AG04450 (cell line): ENCODE results near the gene ANO7. TPM values are rescaled to one million over a fixed set of nuclear protein-coding genes. Genes with fewer than 3 reads are reported as not detected.

Source experiments
- CTCF ChIA-PET: fragments of 300-600, 350-600 bp; formaldehyde crosslinking; extraction: SDS; loops from one replicate; lab custom pipeline; 2022; ENCODE audit warnings: antibody characterized with exemption, inconsistent platforms; lab: Charles Lee
- POLR2A ChIA-PET: fragments of 350-600 bp; formaldehyde crosslinking; extraction: SDS; loops from one replicate; lab custom pipeline; 2021; ENCODE audit warnings: antibody characterized with exemption, inconsistent platforms; lab: Yijun Ruan, JAX
- DNase-seq: peaks from one replicate; pipeline ENCODE4 v3.0.0-alpha.2; 2011; ENCODE audit warnings: low read depth, low spot score
- H3K27ac ChIP-seq: one replicate; pipeline ENCODE4 v1.5.1; 2012; ENCODE audit warnings: low read depth, low read length, control low read depth
- H3K27me3 ChIP-seq: one replicate; pipeline ENCODE4 v1.6.0; 2012; ENCODE audit warnings: low read length; ENCODE audit not compliant: control insufficient read depth, insufficient read depth
- H3K4me3 ChIP-seq: 2 replicates; pipeline ENCODE4 v1.5.1; 2011; ENCODE audit warnings: mild to moderate bottlenecking, low read depth, low read length, control low read depth
- H3K9me3 ChIP-seq: 2 replicates; pipeline ENCODE4 v1.5.1; 2012; ENCODE audit warnings: low read length; ENCODE audit not compliant: control insufficient read depth, insufficient read depth
- polyA plus RNA-seq: library from polyadenylated mRNA; depleted of rRNA; stranded (reverse); fragments of >200 nt; gene quantifications from 2 replicates; pipeline ENCODE4 v1.2.3, GENCODE V29; 2011
- TF ChIP-seq, protein P1 (sequence below): IDR thresholded peaks from 2 replicates; pipeline ENCODE4 v1.5.1; 2011; ENCODE audit warnings: low read depth, low read length, control low read depth, inconsistent platforms

Gene ANO7
- polyA plus RNA-seq, 1 experiment: 0.21 TPM

DNA sequence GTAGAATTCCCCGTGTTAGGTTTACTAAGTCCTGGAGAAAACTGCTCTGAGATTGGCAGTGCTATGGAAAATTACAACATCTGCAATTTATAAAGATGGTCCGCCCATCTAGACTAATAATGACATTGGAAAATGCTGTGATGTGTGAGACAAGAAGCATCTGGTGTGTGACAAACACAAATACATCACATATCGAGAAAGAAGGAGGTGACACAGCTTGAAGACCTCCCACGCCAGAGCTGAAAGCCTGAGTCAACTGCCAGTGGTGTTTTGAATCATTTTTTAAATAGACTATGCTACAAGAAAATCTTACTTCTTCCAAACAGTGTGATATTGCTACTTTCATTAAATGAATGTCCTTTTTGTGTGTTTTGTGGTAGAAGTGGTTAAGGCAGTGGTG, 8.6 kb upstream of the ANO7 start:
- H3K4me3 ChIP-seq: no peak overlapping the region
- TF ChIP-seq, protein P1, sequence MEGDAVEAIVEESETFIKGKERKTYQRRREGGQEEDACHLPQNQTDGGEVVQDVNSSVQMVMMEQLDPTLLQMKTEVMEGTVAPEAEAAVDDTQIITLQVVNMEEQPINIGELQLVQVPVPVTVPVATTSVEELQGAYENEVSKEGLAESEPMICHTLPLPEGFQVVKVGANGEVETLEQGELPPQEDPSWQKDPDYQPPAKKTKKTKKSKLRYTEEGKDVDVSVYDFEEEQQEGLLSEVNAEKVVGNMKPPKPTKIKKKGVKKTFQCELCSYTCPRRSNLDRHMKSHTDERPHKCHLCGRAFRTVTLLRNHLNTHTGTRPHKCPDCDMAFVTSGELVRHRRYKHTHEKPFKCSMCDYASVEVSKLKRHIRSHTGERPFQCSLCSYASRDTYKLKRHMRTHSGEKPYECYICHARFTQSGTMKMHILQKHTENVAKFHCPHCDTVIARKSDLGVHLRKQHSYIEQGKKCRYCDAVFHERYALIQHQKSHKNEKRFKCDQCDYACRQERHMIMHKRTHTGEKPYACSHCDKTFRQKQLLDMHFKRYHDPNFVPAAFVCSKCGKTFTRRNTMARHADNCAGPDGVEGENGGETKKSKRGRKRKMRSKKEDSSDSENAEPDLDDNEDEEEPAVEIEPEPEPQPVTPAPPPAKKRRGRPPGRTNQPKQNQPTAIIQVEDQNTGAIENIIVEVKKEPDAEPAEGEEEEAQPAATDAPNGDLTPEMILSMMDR: no peak
- no peaks in the 10 kb centered on the region; the same call in 1 of the 2 replicates for H3K9me3 ChIP-seq
- DNase-seq: no peak
- POLR2A ChIA-PET: no interaction called here
- H3K27ac ChIP-seq: no peak overlapping the region
- no peaks in the 10 kb centered on the region for H3K27me3 ChIP-seq
- CTCF ChIA-PET: interaction anchor here (1.0 kb wide), 1 partner anchor 331 kb away, joined by 3 read pairs; no protein-coding TSS in a partner anchor

DNA sequence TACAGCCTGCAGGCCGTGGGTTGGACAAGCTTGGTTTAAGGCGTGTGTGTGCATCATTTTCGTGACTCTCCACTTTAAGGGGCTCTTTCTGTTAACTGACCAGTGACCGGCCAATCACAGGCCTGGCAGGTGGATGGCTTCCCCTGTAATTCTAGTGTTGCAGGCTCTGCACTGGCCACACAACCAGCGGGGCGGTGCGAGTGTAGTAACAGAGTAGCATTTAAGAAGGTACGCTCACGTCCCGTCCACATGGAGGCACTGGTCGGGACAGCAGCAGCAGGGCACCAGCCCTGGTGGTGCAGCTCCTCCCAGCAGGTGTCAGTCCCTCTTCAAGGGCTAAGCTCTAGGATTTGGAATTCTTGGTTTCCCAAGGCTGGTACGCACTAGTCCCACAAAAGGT, 8.0 kb upstream of the ANO7 start:
- TF ChIP-seq, protein P1: no peak
- Histone ChIP-seq H3K4me3 (no peak overlapping the region), H3K27me3 (no peaks in the 10 kb centered on the region), H3K27ac (no peak overlapping the region), H3K9me3 (no peaks in the 10 kb centered on the region; the same call in 1 of the 2 replicates)
- CTCF ChIA-PET: interaction anchor here (0.6 to 1.0 kb wide), 2 partner anchors 102 to 331 kb away, joined by 3 read pairs; no protein-coding TSS in a partner anchor
- DNase-seq: no peak
- POLR2A ChIA-PET: no interaction called here

DNA sequence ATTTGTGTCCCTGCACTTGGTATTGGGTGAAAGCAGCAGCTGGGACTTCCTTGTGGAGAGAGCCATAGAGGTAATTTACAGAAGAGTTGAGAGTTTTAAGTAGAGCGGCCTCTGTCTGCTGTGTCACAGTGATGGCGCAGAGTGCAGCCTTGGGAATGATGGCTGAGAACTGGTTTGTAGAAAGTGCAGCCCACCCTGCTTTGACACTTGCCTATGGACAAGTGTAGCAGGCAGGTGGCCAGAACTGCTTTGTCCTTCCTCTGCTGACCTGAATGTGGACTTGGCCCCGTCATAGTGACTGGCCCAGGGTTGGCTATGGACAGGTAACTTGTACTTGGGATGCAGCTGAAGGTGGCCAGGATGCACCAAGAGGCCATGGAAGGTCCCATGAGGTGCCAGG, 6.4 kb upstream of the ANO7 start:
- Histone ChIP-seq H3K27ac (no peak overlapping the region), H3K27me3 (no peaks in the 10 kb centered on the region), H3K9me3 (no peaks in the 10 kb centered on the region; the same call in 1 of the 2 replicates), H3K4me3 (no peak overlapping the region)
- CTCF ChIA-PET: no interaction called here
- TF ChIP-seq, protein P1: no peak
- no peak for DNase-seq
- POLR2A ChIA-PET: no interaction called here

DNA sequence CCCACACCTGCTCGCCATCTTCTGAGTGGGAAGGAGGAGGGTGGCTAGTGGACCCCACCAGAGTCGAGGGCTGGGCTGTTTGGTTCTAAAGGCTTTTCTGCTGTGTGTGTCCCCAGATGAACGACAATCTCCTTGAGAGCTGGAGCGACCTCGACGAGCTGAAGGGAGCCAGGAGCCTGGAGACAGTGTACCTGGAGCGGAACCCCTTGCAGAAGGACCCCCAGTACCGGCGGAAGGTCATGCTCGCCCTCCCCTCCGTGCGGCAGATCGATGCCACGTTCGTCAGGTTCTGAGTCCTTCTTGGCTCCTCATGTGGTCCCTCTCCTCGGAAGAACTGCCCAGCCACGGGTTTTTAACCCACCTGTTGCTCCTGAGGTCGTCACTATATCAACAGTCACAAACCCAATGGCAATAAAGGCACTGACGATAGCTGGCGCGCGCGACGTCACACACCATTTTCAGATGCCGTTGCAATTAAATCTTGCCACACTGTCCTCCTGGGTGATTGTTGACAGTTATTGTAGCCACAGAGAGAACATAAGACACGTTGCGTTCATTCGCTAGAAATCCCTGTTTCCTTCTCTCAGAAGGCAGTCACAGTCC, 5.8 kb upstream of the ANO7 start:
- DNase-seq: no peak
- no peaks in the 10 kb centered on the region; the same call in 1 of the 2 replicates for H3K9me3 ChIP-seq
- no peaks in the 10 kb centered on the region for H3K27me3 ChIP-seq
- no peak overlapping the region for H3K4me3 ChIP-seq
- ChIA-PET CTCF (no interaction called here), POLR2A (no interaction called here)
- TF ChIP-seq, protein P1: no peak
- H3K27ac ChIP-seq: no peak overlapping the region

DNA sequence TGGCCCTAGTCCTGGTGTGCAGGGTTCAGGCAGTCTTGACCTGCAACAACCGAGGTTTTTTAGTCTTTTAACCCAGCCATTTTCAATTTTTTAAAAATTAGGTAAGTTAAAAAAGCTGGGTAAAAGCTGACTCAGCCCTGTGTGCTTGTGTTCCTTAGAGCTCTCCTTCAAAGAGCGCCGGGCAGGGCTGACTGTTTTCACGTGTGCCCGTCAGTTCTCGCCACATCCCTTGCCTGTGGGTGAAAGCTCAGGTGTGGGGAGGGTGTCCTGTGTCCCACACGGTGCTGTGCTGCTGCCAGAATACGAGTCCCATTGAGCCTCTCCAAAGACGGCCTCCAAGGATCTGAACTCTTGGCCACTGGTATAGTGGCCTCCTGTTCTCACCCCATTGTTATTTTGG, 5.3 kb upstream of the ANO7 start:
- no peak overlapping the region for H3K27ac ChIP-seq
- ChIA-PET CTCF (no interaction called here), POLR2A (no interaction called here)
- H3K27me3 ChIP-seq: peaks cover 3% of the 10 kb centered on the region
- H3K4me3 ChIP-seq: no peak overlapping the region
- DNase-seq: no peak
- H3K9me3 ChIP-seq: no peaks in the 10 kb centered on the region
- TF ChIP-seq, protein P1: no peak
